ENCODE results near the gene CSF1R.

CSF1R gene

GRCh38 chr5:150078802-150079689, 7.3 kb downstream of the CSF1R start:
- no peak for TF ChIP-seq NFIC (IDR thresholded peaks at IDR 0.05)
- TF ChIP-seq TCF12 (IDR thresholded peaks at IDR 0.05; ENCODE audit: low read depth), result no peak
- no peak for TF ChIP-seq YY1 (IDR thresholded peaks at IDR 0.05; ENCODE audit: low read depth)
- no peak for TF ChIP-seq EGR1 (IDR thresholded peaks at IDR 0.05)
- no peak for TF ChIP-seq RAD21 (IDR thresholded peaks at IDR 0.05; ENCODE audit: low read depth)
- no peak for TF ChIP-seq TEAD4 (IDR thresholded peaks at IDR 0.05)

- TF ChIP-seq NFIC (IDR thresholded peaks at IDR 0.05) (no peak), YY1 (IDR thresholded peaks at IDR 0.05; ENCODE audit: low read depth) (no peak), TEAD4 (IDR thresholded peaks at IDR 0.05) (no peak), TAF1 (IDR thresholded peaks at IDR 0.05; ENCODE audit: low read depth) (no peak)
Measured at GRCh38 chr5:150077996-150078801, 8.2 kb downstream of the CSF1R start.

GRCh38 chr5:150077060-150077459, 9.3 kb downstream of the CSF1R start:
- TF ChIP-seq RAD21 (IDR thresholded peaks at IDR 0.05; ENCODE audit: low read depth), result no peak
- TF ChIP-seq CEBPB (IDR thresholded peaks at IDR 0.05), result no peak

- TF ChIP-seq NFIC (IDR thresholded peaks at IDR 0.05) (no peak), TEAD4 (IDR thresholded peaks at IDR 0.05) (no peak), ZBTB7A (IDR thresholded peaks at IDR 0.05; ENCODE audit: low read depth) (no peak)
Measured at GRCh38 chr5:150075806-150076205, 10.5 kb downstream of the CSF1R start.

GRCh38 chr5:150075233-150075632, 11.1 kb downstream of the CSF1R start:
- TF ChIP-seq FOXM1 (IDR thresholded peaks at IDR 0.05; ENCODE audit: borderline replicate concordance, low read depth), result no peak
- TF ChIP-seq MAX (IDR thresholded peaks at IDR 0.05), result no peak
- no peak for TF ChIP-seq YY1 (IDR thresholded peaks at IDR 0.05; ENCODE audit: low read depth)
- no peak for TF ChIP-seq TCF12 (IDR thresholded peaks at IDR 0.05; ENCODE audit: low read depth)
- no peak for TF ChIP-seq CREB1 (IDR thresholded peaks at IDR 0.05; ENCODE audit: low read depth)
- TF ChIP-seq NFIC (IDR thresholded peaks at IDR 0.05), result no peak
- TF ChIP-seq CEBPB (IDR thresholded peaks at IDR 0.05), result no peak
- TF ChIP-seq ZBTB7A (IDR thresholded peaks at IDR 0.05; ENCODE audit: low read depth), result no peak
- TF ChIP-seq TEAD4 (IDR thresholded peaks at IDR 0.05), result no peak

GRCh38 chr5:150073677-150074076, 12.7 kb downstream of the CSF1R start:
- TF ChIP-seq MAX (IDR thresholded peaks at IDR 0.05) (no peak), YY1 (IDR thresholded peaks at IDR 0.05; ENCODE audit: low read depth) (no peak), NFIC (IDR thresholded peaks at IDR 0.05) (no peak), TCF12 (IDR thresholded peaks at IDR 0.05; ENCODE audit: low read depth) (no peak), EGR1 (IDR thresholded peaks at IDR 0.05) (no peak), EP300 (IDR thresholded peaks at IDR 0.05; ENCODE audit: borderline replicate concordance) (no peak), CEBPB (IDR thresholded peaks at IDR 0.05) (no peak), RAD21 (IDR thresholded peaks at IDR 0.05; ENCODE audit: low read depth) (no peak), USF1 (IDR thresholded peaks at IDR 0.05) (no peak), ZBTB7A (IDR thresholded peaks at IDR 0.05; ENCODE audit: low read depth) (no peak), REST (IDR thresholded peaks at IDR 0.05; ENCODE audit: low read depth) (no peak), TEAD4 (IDR thresholded peaks at IDR 0.05) (no peak), CREB1 (IDR thresholded peaks at IDR 0.05; ENCODE audit: low read depth) (no peak), FOXM1 (IDR thresholded peaks at IDR 0.05; ENCODE audit: borderline replicate concordance, low read depth) (no peak), TAF1 (IDR thresholded peaks at IDR 0.05; ENCODE audit: low read depth) (no peak)

GRCh38 chr5:150073086-150073625, 13.2 kb downstream of the CSF1R start:
- TF ChIP-seq EGR1 (IDR thresholded peaks at IDR 0.05) (no peak), REST (IDR thresholded peaks at IDR 0.05; ENCODE audit: low read depth) (no peak), TCF12 (IDR thresholded peaks at IDR 0.05; ENCODE audit: low read depth) (no peak), USF1 (IDR thresholded peaks at IDR 0.05) (no peak), NFIC (IDR thresholded peaks at IDR 0.05) (no peak), CEBPB (IDR thresholded peaks at IDR 0.05) (no peak), FOXM1 (IDR thresholded peaks at IDR 0.05; ENCODE audit: borderline replicate concordance, low read depth) (no peak), YY1 (IDR thresholded peaks at IDR 0.05; ENCODE audit: low read depth) (no peak), TAF1 (IDR thresholded peaks at IDR 0.05; ENCODE audit: low read depth) (no peak), RAD21 (IDR thresholded peaks at IDR 0.05; ENCODE audit: low read depth) (no peak)
